Gastrocnemius medialis (tissue), 4 donors: Measurements from ENCODE around the gene TUBB1.

Source experiments
- CTCF ChIP-seq, 5 experiments: fragments of 450-650 bp in 3 of 5; fragments of 200-600 bp in 2 of 5; sonication (generic) in 2 of 5; IDR thresholded peaks in 4 of 5; conservative IDR thresholded peaks in 1 of 5; 1 replicate in 4 of 5; 2 replicates in 1 of 5; pipeline ENCODE4 v1.5.1; 2016 to 2019; ENCODE audit warnings: antibody characterized with exemption in 5 of 5, mild to moderate bottlenecking in 3 of 5, moderate library complexity in 3 of 5
- POLR2A ChIP-seq, 2 donors: fragments of 450-650 bp; IDR thresholded peaks; one replicate each; pipeline ENCODE4 v1.6.1; 2017; ENCODE audit warnings: antibody characterized with exemption in 2 of 2, mild to moderate bottlenecking in 2 of 2, moderate library complexity in 2 of 2

- no peak for TF ChIP-seq CTCF (IDR thresholded peaks at IDR 0.05 in 4 of 5, conservative IDR thresholded peaks at IDR 0.05 in 1 of 5)
- TF ChIP-seq POLR2A (IDR thresholded peaks at IDR 0.05) = no peak
These were observed 49.3 kb downstream of the TUBB1 start for GRCh38 chr20:59068534-59068933.
